HG02588 (cell line): ENCODE data around the gene TULP1.

ENCODE experiments used
- ATAC-seq: cut with Tn5 transposase; IDR thresholded peaks from one replicate; pipeline ENCODE4 v1.9.1; 2021; ENCODE audit warnings: mild to moderate bottlenecking, moderate library complexity; ENCODE audit not compliant: unreplicated experiment

The TULP1 gene

GRCh38 chr6:35497571-35498421, 14.9 kb downstream of the TULP1 start:
- no peak for ATAC-seq

GRCh38 chr6:35496841-35497570, 15.7 kb downstream of the TULP1 start, which contains the start of gene TEAD3:
Gene TEAD3, minus strand, starts transcription at chr6:35497079.
- ATAC-seq, result peak; percentile 47

DNA sequence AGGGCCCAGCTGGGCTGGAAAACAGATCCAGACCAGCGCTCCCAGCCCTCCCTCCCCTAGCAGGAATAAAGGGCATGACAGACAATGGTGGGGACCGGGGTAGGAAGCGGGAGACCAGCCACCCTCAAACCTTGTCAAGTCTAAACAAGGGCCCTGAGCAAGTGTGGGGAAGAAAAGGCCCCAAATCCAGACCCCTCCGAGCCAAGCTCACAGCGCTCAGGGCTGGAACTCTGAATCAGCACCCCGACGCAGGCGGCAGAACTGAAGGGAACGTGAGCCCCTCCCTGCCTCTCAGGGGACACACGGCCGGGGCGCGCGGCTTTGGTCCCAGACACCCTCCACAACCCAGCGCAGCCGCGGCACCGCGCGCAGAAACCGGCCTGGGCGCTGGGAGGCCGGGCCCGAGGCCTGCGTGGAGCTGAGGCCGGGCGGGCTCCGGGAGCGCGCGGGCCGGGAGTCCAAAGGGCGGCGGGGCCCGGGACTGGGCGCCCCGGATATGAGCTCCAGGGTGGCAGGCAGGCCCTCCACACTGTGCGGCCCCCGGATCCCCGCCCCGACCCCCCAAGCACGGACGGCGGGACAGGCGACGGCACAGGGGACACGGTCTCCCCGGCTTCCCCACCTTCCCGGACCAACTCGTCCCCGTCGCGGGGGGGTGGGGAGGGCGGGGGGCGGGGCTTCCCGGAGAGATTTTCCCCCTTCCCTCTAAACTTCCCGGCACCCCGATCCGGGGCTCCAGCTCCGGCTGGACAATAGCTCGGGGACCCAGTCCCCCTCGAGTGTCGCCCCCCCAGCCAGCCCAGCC, 16.5 kb downstream of the TULP1 start:
- no peak for ATAC-seq

GRCh38 chr6:35495258-35496035, 17.2 kb downstream of the TULP1 start:
- no peak for ATAC-seq

DNA sequence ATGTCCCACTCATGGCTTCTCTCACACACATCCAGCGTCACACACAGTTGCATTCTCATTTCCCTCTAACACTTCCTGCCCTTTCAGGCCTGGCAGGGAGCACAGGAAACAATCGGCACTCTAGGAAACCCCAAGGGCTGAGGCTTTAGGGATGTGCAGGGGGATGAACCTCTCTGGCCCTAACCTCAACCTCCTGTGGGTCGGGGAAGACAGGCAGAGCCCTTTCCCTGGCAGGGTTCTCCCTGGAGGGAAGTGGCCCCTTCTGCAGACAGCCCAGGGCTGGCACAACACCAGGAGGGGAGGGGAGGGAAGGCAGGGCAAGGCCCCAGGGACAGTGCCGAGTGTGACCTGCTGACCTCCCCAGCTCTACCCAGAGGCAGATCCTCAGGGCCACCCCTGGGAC, 18.5 kb downstream of the TULP1 start:
- no peak for ATAC-seq

DNA sequence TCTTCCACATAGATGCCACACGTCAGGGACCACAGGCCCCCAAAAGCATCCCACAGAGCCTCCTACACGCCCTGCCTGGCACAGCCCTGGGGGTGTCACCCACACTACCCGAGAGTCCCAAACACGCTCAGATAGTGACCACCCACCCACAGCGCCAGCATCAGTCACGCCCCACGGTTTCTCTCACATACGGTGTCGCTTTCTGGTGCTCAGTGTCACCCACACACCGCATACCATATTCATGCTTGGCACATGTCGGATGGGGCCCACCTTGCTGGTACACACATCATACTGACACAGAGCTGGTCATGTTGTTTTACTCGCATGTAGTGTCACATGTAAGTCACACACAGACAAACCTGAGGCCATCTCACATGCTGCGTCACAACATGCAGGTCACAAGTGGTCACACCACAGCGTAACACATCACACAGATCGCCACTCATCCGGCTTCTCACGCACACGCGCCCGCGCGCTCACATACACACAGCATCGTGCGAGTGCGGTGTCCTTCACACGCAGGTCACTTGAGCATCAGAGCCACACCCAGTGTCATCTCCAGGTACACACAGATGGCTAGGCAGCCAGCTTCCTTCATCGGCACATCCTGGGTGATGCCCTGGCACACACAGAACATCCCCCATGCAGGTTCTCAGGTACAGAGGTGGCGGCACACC, 19.3 kb downstream of the TULP1 start:
- ATAC-seq, result no peak

DNA sequence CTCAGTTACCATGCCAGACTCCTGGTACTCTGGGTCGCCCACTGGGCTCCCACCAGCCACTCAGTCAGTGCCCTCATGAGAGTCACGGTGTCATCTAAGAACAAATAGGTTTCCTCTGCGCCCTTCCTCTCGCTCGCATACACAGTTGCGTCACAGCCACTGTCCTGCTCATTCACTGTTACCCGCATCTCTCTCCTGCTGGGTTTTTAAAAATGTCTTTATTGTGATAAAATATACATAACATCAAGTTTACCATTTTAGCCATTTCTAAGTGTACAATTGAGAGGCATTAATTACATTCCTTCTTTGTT, 19.8 kb downstream of the TULP1 start:
- ATAC-seq, result no peak

- ATAC-seq, result no peak
Observed at GRCh38 chr6:35492258-35492973, 20.3 kb downstream of the TULP1 start.

DNA sequence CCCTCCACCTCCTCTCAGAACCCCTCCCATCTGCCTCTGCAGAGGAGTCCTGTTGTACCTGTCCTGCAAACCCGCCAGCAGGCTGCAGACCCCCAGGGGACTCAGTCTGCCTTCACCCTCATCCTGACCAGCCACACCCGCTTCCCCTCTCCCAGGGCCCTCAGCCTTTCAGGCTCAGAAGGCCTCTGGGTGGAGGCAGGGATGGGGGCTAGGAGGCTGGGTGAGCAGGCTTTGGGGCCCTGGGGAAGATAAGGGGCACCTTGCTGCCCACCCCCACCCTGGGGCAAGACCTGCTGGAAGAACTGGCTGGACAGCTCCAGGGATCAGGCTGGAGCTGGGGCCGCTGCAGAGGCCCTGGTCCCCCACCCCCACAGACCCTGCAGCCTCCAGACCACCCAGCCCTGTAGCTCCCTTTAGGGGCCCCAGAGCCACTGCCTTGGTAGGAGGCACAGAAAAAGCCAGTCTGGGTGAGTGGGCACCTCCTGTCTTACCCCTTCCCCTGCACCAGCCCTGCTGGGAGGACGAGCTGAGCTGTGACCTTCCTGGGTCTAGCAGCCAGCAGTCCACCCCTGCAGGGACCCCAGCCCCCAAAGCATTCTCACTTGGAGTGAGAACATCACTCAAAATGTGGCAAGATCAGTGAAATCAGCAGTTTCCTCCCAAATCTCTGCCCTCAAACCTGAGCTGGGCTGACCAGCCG, 21.0 kb downstream of the TULP1 start:
- no peak for ATAC-seq

DNA sequence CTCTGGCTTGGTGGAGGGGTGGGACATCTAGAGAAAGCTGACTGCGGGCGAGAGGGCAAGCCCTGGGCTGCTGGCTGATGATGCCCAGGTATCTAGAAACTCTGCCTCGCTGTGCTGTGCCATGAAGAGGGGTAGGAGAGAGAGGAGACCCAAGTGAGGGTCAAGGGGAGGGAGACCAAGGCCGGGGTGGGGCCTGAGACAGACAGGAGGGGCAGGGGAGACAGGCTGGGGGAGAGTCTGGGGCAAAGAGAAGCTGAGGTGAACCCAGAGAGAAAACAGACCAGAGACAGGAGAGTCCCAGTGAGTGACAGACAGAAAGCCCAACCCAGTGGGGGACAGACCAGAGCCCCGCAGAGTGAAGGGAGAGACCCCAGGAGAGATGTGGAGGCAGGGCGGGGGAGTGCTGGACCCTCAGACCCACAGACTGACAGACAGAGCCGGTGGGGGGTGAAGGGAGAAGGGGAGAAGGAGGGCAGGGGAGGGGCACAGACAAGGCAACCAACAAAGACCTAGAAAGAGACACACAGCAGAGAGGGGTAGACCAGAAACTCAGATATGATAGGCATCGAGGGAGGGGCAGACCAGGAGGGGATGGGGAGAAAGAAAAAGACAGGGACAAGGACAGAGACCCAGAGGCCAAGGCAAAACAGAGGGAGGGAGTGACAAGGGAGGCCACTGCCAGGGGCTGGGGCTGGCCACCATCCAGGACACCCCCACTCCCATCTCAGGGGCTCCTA, 21.7 kb downstream of the TULP1 start:
- ATAC-seq, result no peak

GRCh38 chr6:35489995-35490791, 22.5 kb downstream of the TULP1 start:
- ATAC-seq, result no peak

GRCh38 chr6:35489066-35489465, 23.6 kb downstream of the TULP1 start:
- no peak for ATAC-seq

GRCh38 chr6:35488517-35488862, 24.2 kb downstream of the TULP1 start:
- ATAC-seq, result no peak

- ATAC-seq, result no peak
Observed at GRCh38 chr6:35487658-35488516, 24.8 kb downstream of the TULP1 start.

- no peak for ATAC-seq
Observed at GRCh38 chr6:35486005-35486925, 26.4 kb downstream of the TULP1 start.
